K562 (cell line): ENCODE results near the gene SAPCD1. TPM values are rescaled to one million over a fixed set of nuclear protein-coding genes. Genes with fewer than 3 reads are reported as not detected.
A peak's percentile ranks its signal among the peaks of the same experiment; 100 is the strongest.

Source experiments
- CBFB ChIP-seq: sonication (generic); formaldehyde crosslinking; IDR thresholded peaks from 2 replicates; pipeline ENCODE4 v1.4.0; 2020; ENCODE audit warnings: mild to moderate bottlenecking, missing genetic modification reagents
- CEBPB ChIP-seq: fragments of 450-650 bp; IDR thresholded peaks from 2 replicates; pipeline ENCODE4 v1.6.1; 2016; ENCODE audit warnings: missing genetic modification characterization, missing compliant biosample characterization
- CTBP1 ChIP-seq: fragments of 450-650 bp; IDR thresholded peaks from 2 replicates; pipeline ENCODE4 v1.6.1; 2016; ENCODE audit warnings: borderline replicate concordance
- MYNN ChIP-seq, 2 experiments: sonication (generic); formaldehyde crosslinking in 1 of 2; IDR thresholded peaks; 2 replicates each; pipeline versions ENCODE4 v1.5.0 to v1.6.1; 2016 to 2020; ENCODE audit warnings: antibody characterized with exemption in 1 of 2, missing genetic modification reagents in 1 of 2
- RFX5 ChIP-seq: IDR thresholded peaks from 2 replicates; pipeline ENCODE4 v1.6.1; 2011; ENCODE audit warnings: low read depth, mild to moderate bottlenecking, improper control_type of control experiment, low read length
- TCF7 ChIP-seq: sonication (generic); IDR thresholded peaks from 2 replicates; pipeline ENCODE4 v1.6.1; 2016; ENCODE audit warnings: antibody characterized with exemption, borderline replicate concordance
- ZNF609 ChIP-seq: sonication (generic); formaldehyde crosslinking; IDR thresholded peaks from 2 replicates; pipeline ENCODE4 v1.8.1; 2023; ENCODE audit warnings: missing genetic modification reagents, mild to moderate bottlenecking, borderline replicate concordance
- polyA plus RNA-seq, 8 experiments: library from polyadenylated mRNA; depleted of rRNA in 4 of 8; stranded (reverse) in 5 of 8; unstranded in 3 of 8; fragments of >200 nt; fragmentation: Nextera tagmentation in 2 of 8; fragmentation: Illumina TruSeq in 1 of 8; extraction: Ambion mirVana in 2 of 8; extraction: Trizol in 1 of 8; gene quantifications; 2 replicates each; pipeline versions ENCODE4 v1.2.1 to v1.2.3, GENCODE V29; 2011 to 2014; ENCODE audit warnings: inconsistent platforms in 1 of 8, missing spikeins in 1 of 8
- total RNA-seq, 7 experiments: library from RNA; depleted of rRNA in 6 of 7; stranded (reverse); fragments of >200 nt in 6 of 7; fragmentation: Illumina TruSeq in 2 of 7; extraction: Trizol in 2 of 7; gene quantifications; 2 replicates each; pipeline versions ENCODE4 v1.2.1 to v1.2.3, GENCODE V29; 2011 to 2021; ENCODE audit warnings: low replicate concordance in 1 of 7

The SAPCD1 gene
- total and polyA plus RNA-seq, 9 of the 15 experiments (the other 6 are each of a cell fraction or from before 2014, with no cell fraction given): 2.6 to 30.2 (median 7.4) TPM

- TF ChIP-seq ZNF609: no peak; the same call in none of the 2 replicates
- TF ChIP-seq CBFB (CRISPR knock-in tag): peak; percentile 90
- peak; percentile 9; the same call in 1 of the 2 replicates for TF ChIP-seq RFX5
- TF ChIP-seq TCF7: peak; percentile 85; the same call in 1 of the 2 replicates
- TF ChIP-seq CTBP1: peak; percentile 99
- TF ChIP-seq MYNN (IDR thresholded peaks at IDR 0.05): peak; percentile 98
- TF ChIP-seq MYNN (CRISPR knock-in tag; IDR thresholded peaks at IDR 0.05): no peak
- no peak for TF ChIP-seq CEBPB (tag)
Measured at GRCh38 chr6:31776989-31777666, 14.7 kb downstream of the SAPCD1 start, which contains the start of gene VWA7 (continued).
